Breast epithelium (tissue), 3 donors: Measurements from ENCODE around the gene KCND2.

Source experiments
- CTCF ChIP-seq, 3 donors: fragments of 450-650 bp; IDR thresholded peaks; one replicate each; pipeline ENCODE4 v1.5.1; 2016 to 2017; ENCODE audit warnings: antibody characterized with exemption in 3 of 3, mild to moderate bottlenecking in 3 of 3, moderate library complexity in 3 of 3
- POLR2AphosphoS5 ChIP-seq, 3 donors: sonication (generic); formaldehyde crosslinking; IDR thresholded peaks; one replicate each; pipeline ENCODE4 v1.6.1; 2017; ENCODE audit warnings: antibody characterized with exemption in 3 of 3

- TF ChIP-seq POLR2AphosphoS5 (IDR thresholded peaks at IDR 0.05) (no peak), CTCF (IDR thresholded peaks at IDR 0.05) (peak; percentile 23 to 34 (median 27))
Measured at GRCh38 chr7:120554960-120555571, 282.1 kb downstream of the KCND2 start.
